ENCODE data around the gene SCGN. TPM values are rescaled to one million over a fixed set of nuclear protein-coding genes. Genes with fewer than 3 reads are reported as not detected.

SCGN gene, protein sequence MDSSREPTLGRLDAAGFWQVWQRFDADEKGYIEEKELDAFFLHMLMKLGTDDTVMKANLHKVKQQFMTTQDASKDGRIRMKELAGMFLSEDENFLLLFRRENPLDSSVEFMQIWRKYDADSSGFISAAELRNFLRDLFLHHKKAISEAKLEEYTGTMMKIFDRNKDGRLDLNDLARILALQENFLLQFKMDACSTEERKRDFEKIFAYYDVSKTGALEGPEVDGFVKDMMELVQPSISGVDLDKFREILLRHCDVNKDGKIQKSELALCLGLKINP
- polyA plus RNA-seq: 10 to 100 TPM in 1 of 3 donors, 1 to 10 TPM in 1, under 1 TPM in 1; 0.77 to 16.8 (median 1.8) TPM

DNA sequence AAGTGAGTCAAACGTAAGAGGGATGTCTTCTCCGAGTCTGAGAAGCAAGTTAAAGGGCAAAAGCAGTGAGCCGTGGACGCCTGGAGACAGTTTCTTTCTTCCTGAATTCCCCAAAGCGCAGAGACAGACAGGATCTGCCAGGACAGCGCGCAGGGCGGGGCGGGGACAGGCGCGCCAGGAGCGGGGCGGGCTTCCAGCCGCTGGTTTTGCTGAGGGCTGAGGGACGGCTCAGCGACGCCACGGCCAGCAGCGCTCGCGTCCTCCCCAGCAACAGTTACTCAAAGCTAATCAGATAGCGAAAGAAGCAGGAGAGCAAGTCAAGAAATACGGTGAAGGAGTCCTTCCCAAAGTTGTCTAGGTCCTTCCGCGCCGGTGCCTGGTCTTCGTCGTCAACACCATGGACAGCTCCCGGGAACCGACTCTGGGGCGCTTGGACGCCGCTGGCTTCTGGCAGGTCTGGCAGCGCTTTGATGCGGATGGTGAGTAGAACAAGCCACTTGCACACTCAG is at the start of gene SCGN:
Gene SCGN, plus strand, starts transcription at position 209 of the 509 bp plus-strand sequence. Its CDS starts 189 bp downstream, at position 398.
- H3K27ac ChIP-seq (ENCODE audit: low read depth, low read length): no peak within 1 kb of the TSS
- 1 to 4% (median 2%) methylated on average over 35 of the region's 35 CpGs for WGBS, 3 donors

DNA sequence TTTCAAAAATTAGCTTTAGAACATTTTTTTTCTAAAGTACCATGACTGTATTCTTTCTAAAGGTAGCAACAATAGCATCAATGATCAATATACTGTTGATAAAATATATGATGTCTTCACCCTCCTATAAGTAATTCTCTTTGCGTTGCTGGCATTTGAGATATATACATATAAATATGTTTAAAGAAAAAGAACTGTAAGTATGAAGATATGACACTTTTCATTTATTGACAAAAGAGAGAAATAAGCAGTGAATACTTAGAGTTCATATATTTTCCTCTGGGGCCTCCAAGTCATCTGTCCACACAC is 49.4 kb upstream of the SCGN start:
- H3K27ac ChIP-seq (ENCODE audit: low read depth, low read length): no peak overlapping the region
- whole genome bisulfite sequencing, 3 donors: 92 to 98% (median 96%) methylated on average over 1 of the region's 1 CpG

DNA sequence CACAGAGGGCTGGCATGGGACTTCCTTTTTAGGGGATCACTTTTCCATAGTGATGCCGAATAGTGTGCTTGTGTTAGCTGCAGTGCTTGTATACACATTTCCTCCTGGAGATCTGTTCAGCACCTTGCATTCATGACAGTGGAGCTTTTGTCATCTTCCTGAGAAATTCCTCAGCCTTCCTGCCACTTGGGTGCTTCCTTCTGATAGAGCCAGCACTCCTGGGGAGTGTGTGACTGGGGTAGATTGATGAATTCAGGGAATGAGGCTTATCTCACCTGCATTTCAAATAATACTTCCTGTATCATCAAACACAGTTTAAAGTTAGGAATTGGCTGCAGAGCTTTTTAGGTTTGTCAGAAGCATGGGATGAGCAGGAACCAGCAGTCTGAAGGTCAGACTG is 48.8 kb upstream of the SCGN start:
- H3K27ac ChIP-seq (ENCODE audit: low read depth, low read length): no peak overlapping the region
- WGBS, 3 donors: 95 to 100% (median 95%) methylated on average over 1 of the region's 1 CpG

DNA sequence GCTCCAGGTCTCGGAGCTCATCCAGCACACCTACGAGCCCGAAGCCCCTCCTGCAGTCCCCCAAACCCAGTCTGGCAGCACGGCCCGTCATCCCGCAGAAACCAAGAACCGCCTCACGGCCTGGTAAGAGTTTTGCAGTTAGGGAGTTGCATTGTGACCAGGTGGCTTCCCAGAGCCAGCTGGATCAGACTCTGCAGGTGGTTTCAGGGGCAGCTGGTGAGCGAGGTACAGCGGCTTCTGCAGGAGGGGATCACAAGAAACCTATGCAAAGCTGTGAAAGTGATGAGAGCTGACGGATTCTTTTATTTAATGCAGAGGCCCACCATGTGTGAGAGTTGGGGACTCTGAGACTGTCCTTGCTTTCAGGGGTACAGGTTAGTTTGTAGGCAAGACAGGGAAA is 45.9 kb upstream of the SCGN start:
- no peak overlapping the region for H3K27ac ChIP-seq (ENCODE audit: low read depth, low read length)
- 94 to 96% (median 94%) methylated on average over 11 of the region's 11 CpGs for WGBS, 3 donors

DNA sequence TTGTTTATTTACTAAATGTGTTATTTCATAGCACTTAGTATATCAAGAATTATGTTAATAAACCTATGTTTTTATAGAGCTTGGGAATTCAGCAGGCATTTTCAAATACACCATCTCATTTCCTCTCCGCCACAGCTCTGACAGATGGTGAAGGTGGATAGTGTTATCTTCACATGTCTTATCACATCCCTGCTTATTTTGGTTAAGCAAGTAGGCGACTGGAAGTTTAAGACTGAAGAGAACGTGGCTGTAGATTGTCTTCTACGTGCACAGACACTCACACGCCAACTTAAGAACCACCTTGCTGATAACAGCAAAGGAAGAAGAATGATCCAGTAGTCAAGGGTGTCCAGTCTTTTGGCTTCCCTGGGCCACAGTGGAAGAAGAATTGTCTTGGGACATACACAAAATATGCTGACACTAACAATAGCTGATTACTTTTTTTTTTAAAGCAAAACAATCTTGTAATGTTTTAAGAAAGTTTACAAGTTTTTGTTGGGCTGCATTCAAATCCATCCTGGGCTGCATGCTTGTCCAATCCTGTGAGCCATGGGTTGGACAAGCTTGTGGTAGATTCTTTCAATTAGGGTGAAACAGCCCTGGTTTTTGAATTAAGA is 43.3 kb upstream of the SCGN start:
- no peak overlapping the region for H3K27ac ChIP-seq (ENCODE audit: low read depth, low read length)
- WGBS, 3 donors: 84 to 90% (median 85%) methylated on average over 5 of the region's 5 CpGs

DNA sequence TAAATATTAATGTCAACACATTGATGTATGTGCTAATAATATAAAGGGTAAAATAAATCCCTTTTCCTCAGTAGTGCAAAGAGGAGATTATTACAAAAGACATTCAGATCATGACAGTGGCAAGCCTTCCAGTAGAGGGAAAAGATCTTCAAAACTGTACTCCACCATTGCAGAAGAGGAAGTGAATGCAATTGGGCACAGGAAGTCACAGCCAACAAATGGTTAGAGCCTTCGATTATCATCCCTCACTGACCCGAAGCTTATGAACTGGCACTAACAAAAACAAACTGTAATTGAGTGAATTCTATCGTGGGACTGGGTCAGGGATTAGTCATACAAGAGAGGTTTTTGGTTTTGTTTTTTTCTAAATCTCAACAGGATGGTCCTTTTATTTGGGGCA is 39.3 kb upstream of the SCGN start:
- H3K27ac ChIP-seq (ENCODE audit: low read depth, low read length): no peak overlapping the region
- 48 to 80% (median 52%) methylated on average over 3 of the region's 3 CpGs for WGBS, 3 donors

DNA sequence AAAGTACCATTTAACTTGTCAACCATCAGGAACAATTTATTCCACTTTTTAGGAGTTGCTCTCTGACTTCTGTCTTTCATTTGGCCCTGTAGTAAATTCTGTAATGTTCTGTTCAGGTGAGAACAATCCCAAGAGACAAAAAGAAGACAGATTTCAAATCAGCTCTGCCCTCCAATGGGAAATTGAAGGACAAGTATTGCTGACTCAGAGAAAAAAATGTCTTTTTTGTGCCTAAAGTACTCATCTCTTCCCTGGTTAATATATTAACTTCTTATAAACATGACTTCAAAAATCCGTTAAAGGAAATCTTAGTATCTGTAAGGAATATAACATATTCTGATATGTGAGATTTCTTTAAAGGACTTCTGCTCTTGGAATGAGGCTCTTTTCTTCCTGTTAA is 38.6 kb upstream of the SCGN start:
- WGBS, 3 donors: 69 to 89% (median 85%) methylated on average over 1 of the region's 1 CpG
- no peak overlapping the region for H3K27ac ChIP-seq (ENCODE audit: low read depth, low read length)

DNA sequence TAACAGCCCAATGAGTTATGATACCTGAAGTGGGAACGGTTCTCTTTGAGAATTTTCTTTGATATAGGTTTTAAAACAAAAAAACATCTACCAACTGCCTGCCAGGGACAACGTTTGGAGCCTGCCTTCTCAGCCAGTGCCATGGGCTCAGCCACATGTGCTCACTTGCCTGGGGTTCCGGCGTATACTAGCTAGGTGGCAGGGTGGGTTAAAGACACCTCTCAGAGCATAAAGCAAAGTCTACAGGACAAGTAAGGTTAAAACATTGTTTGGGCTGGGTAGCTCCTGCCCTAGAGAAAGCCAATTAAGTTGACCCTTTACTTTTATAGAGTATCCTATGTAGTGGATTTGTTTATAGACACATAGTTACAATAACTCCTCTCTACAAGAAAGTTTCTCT is 38.0 kb upstream of the SCGN start:
- 85 to 87% (median 86%) methylated on average over 4 of the region's 4 CpGs for WGBS, 3 donors
- H3K27ac ChIP-seq (ENCODE audit: low read depth, low read length): no peak overlapping the region

DNA sequence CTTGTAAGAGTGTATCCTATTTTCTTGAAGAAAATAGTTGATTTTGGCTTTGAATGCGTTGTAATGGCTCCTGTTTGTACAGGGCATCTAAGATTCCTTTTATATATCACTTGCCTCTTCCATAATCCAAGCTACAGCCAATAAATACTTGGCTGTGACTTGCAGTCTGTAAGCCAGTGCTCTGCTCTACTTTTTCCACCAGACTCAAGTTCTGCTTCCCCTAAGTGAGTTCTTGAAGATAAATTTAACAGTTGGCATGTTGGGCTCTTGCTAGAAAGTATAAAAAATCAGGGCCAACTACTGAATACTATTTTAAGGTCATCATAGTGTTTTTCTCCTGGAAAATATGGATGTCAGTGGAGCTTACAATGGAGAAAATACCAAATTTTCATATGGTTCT is 36.5 kb upstream of the SCGN start:
- 91 to 97% (median 95%) methylated on average over 1 of the region's 1 CpG for WGBS, 3 donors
- H3K27ac ChIP-seq (ENCODE audit: low read depth, low read length): no peak overlapping the region

DNA sequence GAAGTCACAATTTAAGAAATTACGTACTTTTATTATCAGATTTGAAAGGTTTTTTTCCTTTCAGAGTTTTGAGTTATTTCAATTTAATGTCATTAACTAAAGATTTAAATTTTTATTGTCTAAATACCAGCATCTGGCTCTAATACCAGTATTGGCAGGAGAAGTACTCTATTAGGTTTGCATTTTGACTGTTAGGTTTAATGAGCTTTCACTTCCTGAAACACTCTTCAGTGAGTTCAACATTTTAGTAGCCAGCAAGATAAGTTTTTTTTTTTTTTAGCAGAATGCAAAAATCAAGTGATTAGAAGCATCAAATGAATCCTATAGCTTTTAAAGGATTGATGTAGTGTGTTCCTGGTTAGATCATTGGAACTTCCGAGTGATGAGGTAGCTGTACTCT is 34.0 kb upstream of the SCGN start:
- H3K27ac ChIP-seq (ENCODE audit: low read depth, low read length): no peak overlapping the region
- 93 to 95% (median 94%) methylated on average over 2 of the region's 2 CpGs for WGBS, 3 donors

DNA sequence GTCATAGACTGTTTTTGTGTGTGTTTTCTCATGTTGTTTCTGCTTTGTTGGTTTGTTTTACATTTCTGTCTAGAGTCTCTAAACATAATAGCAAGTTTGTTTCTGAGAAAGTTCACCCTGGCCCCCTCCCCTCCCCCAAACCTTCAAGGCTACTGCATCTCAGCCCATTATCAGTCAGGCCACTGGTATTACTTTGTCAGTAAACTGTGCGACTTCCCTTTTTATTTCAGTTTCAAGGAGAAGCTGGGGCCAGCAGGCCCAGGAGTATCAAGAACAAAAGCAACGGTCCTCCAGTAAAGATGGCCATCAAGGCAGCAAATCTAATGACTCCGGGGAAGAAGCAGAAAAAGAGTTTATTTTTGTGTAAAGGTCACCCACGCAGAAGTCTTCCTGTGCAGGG is 32.8 kb upstream of the SCGN start:
- WGBS, 3 donors: 53 to 88% (median 65%) methylated on average over 4 of the region's 4 CpGs
- H3K27ac ChIP-seq (ENCODE audit: low read depth, low read length): no peak overlapping the region

DNA sequence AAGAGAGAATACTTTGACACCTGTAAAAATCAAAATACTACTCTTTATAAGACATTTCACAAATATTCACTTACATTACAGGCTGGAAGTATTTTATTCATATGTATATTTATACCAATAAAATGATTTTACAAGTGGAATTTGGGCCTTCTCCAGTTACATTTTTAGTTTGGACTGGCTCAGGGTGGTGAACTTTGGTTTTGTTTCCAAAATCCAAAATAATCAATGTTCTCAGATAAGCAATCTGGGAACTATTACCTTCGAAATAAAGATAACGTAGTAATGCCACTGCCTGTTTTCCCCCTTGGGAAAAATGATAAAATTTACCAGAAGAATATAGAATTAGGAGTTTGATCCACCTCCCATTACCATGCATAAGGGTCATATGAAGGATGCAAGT is 31.6 kb upstream of the SCGN start:
- no peak overlapping the region for H3K27ac ChIP-seq (ENCODE audit: low read depth, low read length)
- WGBS, 3 donors: 36 to 93% (median 84%) methylated on average over 2 of the region's 2 CpGs

DNA sequence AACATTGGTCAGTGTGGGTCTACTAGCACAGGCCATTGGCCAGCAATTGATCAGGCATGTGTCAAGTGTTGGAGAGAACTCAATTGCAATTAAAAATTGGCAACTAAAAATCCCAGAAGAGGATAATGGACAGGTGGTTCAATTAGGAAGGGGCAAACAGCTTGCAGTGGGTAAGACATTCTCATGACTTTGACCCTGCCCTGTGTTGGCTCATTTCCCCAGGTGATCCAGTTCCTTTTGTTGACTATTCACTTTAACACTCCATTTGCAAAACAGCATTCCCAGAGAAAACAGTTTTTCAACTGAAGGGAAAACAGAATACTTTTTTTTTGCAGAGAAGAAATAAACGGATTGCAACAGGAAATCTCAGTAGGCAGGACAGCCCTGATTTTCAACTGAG is 28.9 kb upstream of the SCGN start:
- WGBS, 3 donors: 17 to 50% (median 44%) methylated on average over 1 of the region's 1 CpG
- no peak overlapping the region for H3K27ac ChIP-seq (ENCODE audit: low read depth, low read length)

DNA sequence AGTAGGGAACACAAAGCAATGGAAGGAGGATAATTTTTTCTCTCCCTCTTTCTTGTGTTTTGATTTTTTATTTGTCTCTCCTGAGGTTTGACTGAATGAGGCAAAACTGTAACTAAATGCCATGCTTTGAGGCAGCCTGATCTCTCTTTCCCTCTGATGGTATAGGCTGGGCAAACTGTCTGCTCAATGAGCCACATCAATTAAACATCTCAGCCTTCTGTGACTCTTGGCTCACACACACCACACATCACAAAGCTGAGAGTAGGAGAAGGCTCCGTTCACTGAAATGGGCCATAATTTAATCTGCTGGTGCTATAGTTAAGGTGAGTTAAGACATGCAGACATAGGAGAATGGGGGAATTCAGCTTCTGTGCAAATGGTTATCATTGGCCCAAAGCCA is 28.1 kb upstream of the SCGN start:
- WGBS, 3 donors: 76 to 85% (median 85%) methylated on average over 1 of the region's 1 CpG
- no peak overlapping the region for H3K27ac ChIP-seq (ENCODE audit: low read depth, low read length)

DNA sequence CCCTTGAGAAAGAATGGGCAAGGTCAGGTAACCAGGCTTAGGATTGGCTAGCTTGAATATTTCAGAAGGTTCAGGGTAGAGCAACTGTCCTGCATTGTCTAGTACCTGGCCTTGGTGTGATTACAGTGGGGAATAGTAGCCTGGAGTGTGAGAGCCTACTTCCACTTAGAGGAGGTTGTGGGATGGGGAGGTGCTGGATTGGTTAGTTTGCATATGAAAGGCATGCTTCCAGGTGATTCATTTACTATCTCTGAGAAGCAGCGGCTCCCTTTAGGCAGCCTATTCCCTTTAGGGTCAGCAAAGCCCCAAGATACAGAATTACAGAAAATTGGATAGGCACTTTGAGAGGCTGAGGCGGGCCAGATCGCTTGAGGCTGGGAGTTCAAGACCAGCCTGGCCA is 25.0 kb upstream of the SCGN start:
- 77 to 90% (median 85%) methylated on average over 3 of the region's 3 CpGs for WGBS, 3 donors
- H3K27ac ChIP-seq (ENCODE audit: low read depth, low read length): no peak overlapping the region

DNA sequence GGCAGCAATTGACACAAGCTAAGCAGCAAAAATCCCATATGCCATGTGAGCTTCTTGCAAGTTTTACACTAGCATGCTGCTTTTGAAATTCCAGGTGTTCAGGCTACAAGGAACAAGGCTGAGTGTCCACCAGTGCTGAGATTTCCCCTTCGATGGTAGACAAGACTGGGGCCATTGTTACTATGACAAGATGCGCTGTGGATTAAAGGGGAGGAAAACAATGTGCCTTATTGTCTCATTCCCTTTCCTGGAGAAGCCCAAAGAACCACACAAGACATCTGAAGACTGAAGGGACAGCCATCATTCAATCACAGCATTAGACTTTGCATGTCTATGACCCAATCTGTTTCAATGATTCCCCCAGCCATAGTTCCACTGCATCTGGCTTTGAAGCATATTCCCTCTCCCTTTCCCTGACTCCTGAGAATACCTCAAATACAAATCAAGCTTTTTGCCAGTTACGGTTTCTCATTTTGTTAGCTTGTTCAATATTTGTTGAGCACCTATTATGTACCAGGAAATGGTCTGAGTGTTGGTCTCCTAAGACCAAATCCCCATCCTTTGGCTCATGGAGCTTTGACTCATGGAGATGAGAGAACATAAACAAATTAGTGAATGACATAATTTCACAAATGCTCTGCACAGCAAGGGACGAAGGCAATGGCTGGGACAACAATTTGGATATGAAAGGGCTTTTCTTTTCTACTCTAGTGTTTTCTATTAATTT is 23.4 kb upstream of the SCGN start:
- no peak overlapping the region for H3K27ac ChIP-seq (ENCODE audit: low read depth, low read length)
- 81 to 83% (median 82%) methylated on average over 4 of the region's 4 CpGs for WGBS, 3 donors

DNA sequence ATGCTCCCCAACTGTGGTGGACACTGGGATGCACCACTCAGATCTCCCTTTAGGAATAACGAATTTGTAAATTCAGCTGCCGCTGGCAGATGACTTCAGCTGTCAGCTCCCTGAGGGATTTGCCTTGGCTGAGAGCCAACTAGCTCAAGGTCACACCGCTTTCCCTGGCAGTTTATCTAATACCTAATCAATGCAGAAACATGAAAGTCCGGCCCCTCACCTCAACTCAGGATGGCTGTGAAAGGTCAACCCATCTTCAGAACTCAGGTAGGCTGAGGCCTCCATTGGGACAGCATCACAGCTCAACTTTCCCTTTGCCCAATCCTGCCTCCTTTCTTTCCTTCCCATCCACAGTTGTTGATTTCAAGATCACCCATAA is 22.8 kb upstream of the SCGN start:
- H3K27ac ChIP-seq (ENCODE audit: low read depth, low read length): no peak overlapping the region
- 33 to 66% (median 59%) methylated on average over 4 of the region's 4 CpGs for WGBS, 3 donors

DNA sequence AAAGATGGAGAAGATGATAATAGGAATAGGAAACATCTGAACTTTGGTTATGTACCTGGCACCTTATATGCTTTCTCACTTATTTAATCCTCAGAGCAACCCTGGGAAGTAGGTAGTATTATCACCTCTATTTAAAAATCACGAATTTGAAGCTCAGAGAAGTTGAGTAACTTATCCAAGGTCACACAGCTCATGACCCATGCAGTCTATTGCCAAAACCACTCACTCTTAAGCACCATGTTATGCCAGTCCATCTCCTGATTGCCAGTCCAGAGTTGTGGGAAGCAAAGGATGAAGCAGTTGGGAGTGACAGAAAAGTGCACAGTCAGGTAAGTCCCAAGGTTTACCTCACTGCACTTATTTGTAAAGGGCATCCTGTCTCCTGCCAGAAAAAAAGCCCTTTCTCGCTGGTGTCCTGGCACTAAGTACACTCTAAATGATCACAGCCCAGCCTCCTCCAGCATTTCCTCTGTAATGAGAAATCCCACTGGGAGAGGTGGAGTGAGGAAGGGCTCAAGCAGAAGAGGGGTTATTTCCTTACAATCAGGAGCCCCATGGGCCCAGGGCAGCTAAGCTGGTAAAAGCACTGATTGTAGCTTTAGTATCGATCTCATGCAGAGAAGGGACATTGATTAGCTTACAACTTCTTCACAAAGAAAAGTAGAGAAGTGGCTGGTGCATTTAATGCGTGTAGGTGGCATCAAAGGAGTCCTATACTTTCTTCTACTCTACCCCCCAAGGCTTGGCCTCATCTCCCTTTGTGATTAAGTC is 21.3 kb upstream of the SCGN start:
- 58 to 66% (median 59%) methylated on average over 4 of the region's 4 CpGs for WGBS, 3 donors
- H3K27ac ChIP-seq (ENCODE audit: low read depth, low read length): no peak overlapping the region

DNA sequence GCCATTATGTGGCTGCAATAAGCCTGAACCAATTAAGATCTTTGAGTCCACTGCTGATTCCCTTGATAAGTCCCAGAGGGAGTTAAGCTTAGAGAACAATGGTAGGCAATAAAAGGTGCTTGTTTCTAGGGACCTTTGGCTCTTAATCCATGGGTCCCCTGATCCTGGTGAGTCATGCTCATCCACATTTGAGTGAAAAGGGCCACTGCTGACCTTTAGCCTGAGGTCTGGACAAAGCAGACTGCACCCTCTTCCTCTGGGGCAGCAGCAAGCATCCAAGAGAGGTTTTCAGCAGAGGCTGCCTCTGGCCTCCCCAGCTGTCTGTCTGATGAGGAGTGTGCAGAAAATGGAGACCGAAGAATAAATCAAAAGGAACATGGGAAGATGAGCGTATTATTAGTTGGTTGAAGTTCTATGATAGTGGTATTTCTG is 16.1 kb upstream of the SCGN start:
- 93 to 95% (median 94%) methylated on average over 2 of the region's 2 CpGs for WGBS, 3 donors
- H3K27ac ChIP-seq (ENCODE audit: low read depth, low read length): no peak overlapping the region

All from adipose tissue (tissue), 3 donors.